Measurements from ENCODE around the gene PLN.

DNA sequence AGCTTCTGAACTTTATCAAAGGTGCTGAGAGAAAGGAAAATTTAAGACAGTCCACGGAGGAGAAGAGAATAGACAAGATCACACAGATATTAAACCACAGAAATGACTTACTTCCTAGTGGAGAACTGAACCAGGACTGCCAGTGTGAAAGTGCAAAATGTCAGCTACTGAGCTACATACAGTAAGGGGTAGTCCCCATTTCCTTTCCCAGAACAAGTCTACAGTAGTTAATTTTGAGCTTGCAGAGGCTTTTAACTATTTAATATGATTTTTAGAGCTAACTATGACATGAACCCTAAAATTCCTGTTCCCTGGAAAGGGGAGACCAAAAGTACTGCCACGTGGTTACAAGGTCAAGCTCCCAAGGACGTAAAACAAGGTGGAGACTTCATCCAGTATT lies 58.2 kb downstream of the PLN start:
- TF ChIP-seq, protein P1, sequence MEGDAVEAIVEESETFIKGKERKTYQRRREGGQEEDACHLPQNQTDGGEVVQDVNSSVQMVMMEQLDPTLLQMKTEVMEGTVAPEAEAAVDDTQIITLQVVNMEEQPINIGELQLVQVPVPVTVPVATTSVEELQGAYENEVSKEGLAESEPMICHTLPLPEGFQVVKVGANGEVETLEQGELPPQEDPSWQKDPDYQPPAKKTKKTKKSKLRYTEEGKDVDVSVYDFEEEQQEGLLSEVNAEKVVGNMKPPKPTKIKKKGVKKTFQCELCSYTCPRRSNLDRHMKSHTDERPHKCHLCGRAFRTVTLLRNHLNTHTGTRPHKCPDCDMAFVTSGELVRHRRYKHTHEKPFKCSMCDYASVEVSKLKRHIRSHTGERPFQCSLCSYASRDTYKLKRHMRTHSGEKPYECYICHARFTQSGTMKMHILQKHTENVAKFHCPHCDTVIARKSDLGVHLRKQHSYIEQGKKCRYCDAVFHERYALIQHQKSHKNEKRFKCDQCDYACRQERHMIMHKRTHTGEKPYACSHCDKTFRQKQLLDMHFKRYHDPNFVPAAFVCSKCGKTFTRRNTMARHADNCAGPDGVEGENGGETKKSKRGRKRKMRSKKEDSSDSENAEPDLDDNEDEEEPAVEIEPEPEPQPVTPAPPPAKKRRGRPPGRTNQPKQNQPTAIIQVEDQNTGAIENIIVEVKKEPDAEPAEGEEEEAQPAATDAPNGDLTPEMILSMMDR (IDR thresholded peaks at IDR 0.05), result no peak
- no peak for TF ChIP-seq EP300 (IDR thresholded peaks at IDR 0.05)
- TF ChIP-seq POLR2A (IDR thresholded peaks at IDR 0.05), result no peak
- TF ChIP-seq POLR2AphosphoS5 (IDR thresholded peaks at IDR 0.05), result no peak

Measured in sigmoid colon (tissue), 4 donors.